PC-9 (cell line): ENCODE measurements around the gene SNPH. TPM values are rescaled to one million over a fixed set of nuclear protein-coding genes. Genes with fewer than 3 reads are reported as not detected.
A peak's percentile ranks its signal among the peaks of the same experiment; 100 is the strongest.

Experiments
- BruUV-seq: library from RNA; stranded (reverse); fragments of 400-500 nt; replicated peaks from 2 replicates; lab custom pipeline; 2021; lab: Mats Ljungman, UMichigan
- CTCF ChIA-PET: fragments of 300-600 bp; sonication (Branson Sonifier 250); formaldehyde crosslinking; loops from one replicate; lab custom pipeline; 2022; ENCODE audit warnings: antibody characterized with exemption; lab: Charles Lee
- POLR2A ChIA-PET: fragments of 300-600 bp; sonication (Branson Sonifier 250); formaldehyde crosslinking; loops from one replicate; lab custom pipeline; 2022; ENCODE audit warnings: antibody characterized with exemption; ENCODE audit not compliant: unreplicated experiment; lab: Charles Lee
- DNase-seq, 2 experiments: peaks; one replicate each; pipeline versions ENCODE4 v3.0.0 to v3.0.0-alpha.2; 2015 to 2022; ENCODE audit warnings: mixed read lengths in 1 of 2
- H2AFZ ChIP-seq: fragments of 200-600 bp; sonication (generic); 2 replicates; pipeline ENCODE4 v1.8.1; 2017; ENCODE audit warnings: antibody characterized with exemption
- H3F3A ChIP-seq: fragments of 200-600 bp; sonication (generic); 2 replicates; pipeline ENCODE4 v1.8.1; 2017; ENCODE audit warnings: antibody characterized with exemption, mild to moderate bottlenecking, low read depth; ENCODE audit not compliant: insufficient read depth
- H3K27ac ChIP-seq: fragments of 200-600 bp; sonication (generic); 2 replicates; pipeline ENCODE4 v1.6.1; 2016; ENCODE audit warnings: mixed run types
- H3K27me3 ChIP-seq: fragments of 200-600 bp; sonication (generic); 2 replicates; pipeline ENCODE4 v1.6.1; 2016; ENCODE audit warnings: low read depth, mixed run types; ENCODE audit not compliant: insufficient read depth
- H3K36me3 ChIP-seq: fragments of 200-600 bp; sonication (generic); 2 replicates; pipeline ENCODE4 v1.6.1; 2016; ENCODE audit warnings: low read depth, mixed run types
- H3K4me1 ChIP-seq: fragments of 200-600 bp; sonication (generic); replicated peaks from 2 replicates; pipeline ENCODE4 v1.6.1; 2016; ENCODE audit warnings: mixed run types; ENCODE audit not compliant: insufficient read depth
- H3K4me2 ChIP-seq: fragments of 200-600 bp; sonication (generic); 2 replicates; pipeline ENCODE4 v1.6.1; 2017; ENCODE audit warnings: mixed run types
- H3K4me3 ChIP-seq: fragments of 200-600 bp; sonication (generic); 2 replicates; pipeline ENCODE4 v1.6.1; 2016; ENCODE audit warnings: mixed run types
- H3K79me2 ChIP-seq: fragments of 200-600 bp; sonication (generic); 2 replicates; pipeline ENCODE4 v1.6.1; 2017; ENCODE audit warnings: low read depth, mixed run types
- H3K9me2 ChIP-seq: fragments of 200-600 bp; sonication (generic); 2 replicates; pipeline ENCODE4 v1.8.1; 2017; ENCODE audit warnings: mild to moderate bottlenecking; ENCODE audit not compliant: insufficient read depth
- H3K9me3 ChIP-seq: fragments of 200-600 bp; sonication (generic); 2 replicates; pipeline ENCODE4 v1.8.1; 2016; ENCODE audit warnings: low read depth; ENCODE audit not compliant: insufficient read depth
- H4K20me1 ChIP-seq: fragments of 200-600 bp; sonication (generic); 2 replicates; pipeline ENCODE4 v1.8.1; 2017; ENCODE audit not compliant: insufficient read depth
- CTCF ChIP-seq: fragments of 200-600 bp; sonication (generic); conservative IDR thresholded peaks from 2 replicates; pipeline ENCODE4 v1.6.1; 2017; ENCODE audit warnings: mixed run types, antibody characterized with exemption, mild to moderate bottlenecking, moderate library complexity
- EZH2 ChIP-seq: fragments of 200-600 bp; sonication (generic); IDR thresholded peaks from 2 replicates; pipeline ENCODE4 v1.8.0; 2017; ENCODE audit warnings: antibody characterized with exemption, low read depth
- intact Hi-C: fragments of 100-400 bp; cut with micrococcal nuclease; formaldehyde crosslinking; loops from one replicate; pipeline ENCODE4 v1.10.0; 2022; ENCODE audit not compliant: unreplicated experiment
- total RNA-seq: library from RNA; stranded (reverse); gene quantifications from 2 replicates; pipeline ENCODE4 v1.2.3, GENCODE V29; 2021

SNPH gene
- total RNA-seq, 1 experiment from 2014 or later, result 3.4 TPM

DNA sequence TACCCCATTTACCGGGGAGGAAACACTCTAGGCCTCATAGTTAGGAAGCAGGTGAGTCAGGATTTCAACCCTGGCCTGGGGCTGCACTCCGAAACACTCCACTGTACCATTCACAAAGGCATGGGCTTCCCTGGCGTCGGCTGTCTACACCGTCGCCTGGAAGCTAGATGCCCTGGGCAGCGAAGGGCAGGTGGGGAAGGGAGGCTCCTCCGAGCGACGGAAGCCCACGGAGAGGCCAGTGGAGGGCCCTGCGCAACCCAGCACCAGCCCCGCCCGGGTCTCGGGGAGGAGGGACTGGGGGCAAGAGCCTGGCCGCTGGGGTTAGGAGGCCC is 46.8 kb downstream of the SNPH start:
- H3K9me3 ChIP-seq, result no peaks in the 10 kb centered on the region
- POLR2A ChIA-PET, result no interaction called here
- no peak overlapping the region for H2AFZ ChIP-seq
- H4K20me1 ChIP-seq, result no peaks in the 10 kb centered on the region
- TF ChIP-seq EZH2, result no peak
- no peak for TF ChIP-seq CTCF
- DNase-seq, result no peak
- CTCF ChIA-PET, result no interaction called here
- no peak overlapping the region for H3K27ac ChIP-seq
- no peaks in the 10 kb centered on the region for H3K27me3 ChIP-seq
- no peaks in the 10 kb centered on the region for H3K79me2 ChIP-seq
- intact Hi-C loops, result loop anchor here (1.0 to 10.0 kb wide), 3 partner anchors 88 to 190 kb away; partner anchors contain the start of gene RAD21L1
- peaks cover 14% of the 10 kb centered on the region for H3F3A ChIP-seq
- no peaks in the 10 kb centered on the region for H3K9me2 ChIP-seq
- no peak overlapping the region for H3K4me2 ChIP-seq
- no peaks in the 10 kb centered on the region for H3K36me3 ChIP-seq
- H3K4me3 ChIP-seq, result no peak overlapping the region
- H3K4me1 ChIP-seq, result no peaks in the 10 kb centered on the region
- no TSS peak for BruUV-seq

- intact Hi-C loops, result loop anchor here (1.0 to 10.0 kb wide), 3 partner anchors 89 to 189 kb away; partner anchors contain the start of gene RAD21L1
- no peak overlapping the region for H3K27ac ChIP-seq
- POLR2A ChIA-PET, result no interaction called here
- H3K9me2 ChIP-seq, result no peaks in the 10 kb centered on the region
- TF ChIP-seq EZH2, result no peak
- peak; percentile 96 for TF ChIP-seq CTCF
- no peak overlapping the region for H2AFZ ChIP-seq
- no peak overlapping the region; the same call in 1 of the 2 replicates for H3K4me2 ChIP-seq
- no peaks in the 10 kb centered on the region for H3K9me3 ChIP-seq
- H3K4me3 ChIP-seq, result no peak overlapping the region
- CTCF ChIA-PET, result no interaction called here
- no peaks in the 10 kb centered on the region for H4K20me1 ChIP-seq
- no peaks in the 10 kb centered on the region for H3K36me3 ChIP-seq
- H3K27me3 ChIP-seq, result no peaks in the 10 kb centered on the region
- no peaks in the 10 kb centered on the region for H3K4me1 ChIP-seq
- H3K79me2 ChIP-seq, result no peaks in the 10 kb centered on the region
- peaks cover 14% of the 10 kb centered on the region for H3F3A ChIP-seq
- DNase-seq, result peak in 1 of 2 experiments; percentile 60
- BruUV-seq, result no TSS peak
Measured at GRCh38 chr20:1313236-1313964, 47.3 kb downstream of the SNPH start.

DNA sequence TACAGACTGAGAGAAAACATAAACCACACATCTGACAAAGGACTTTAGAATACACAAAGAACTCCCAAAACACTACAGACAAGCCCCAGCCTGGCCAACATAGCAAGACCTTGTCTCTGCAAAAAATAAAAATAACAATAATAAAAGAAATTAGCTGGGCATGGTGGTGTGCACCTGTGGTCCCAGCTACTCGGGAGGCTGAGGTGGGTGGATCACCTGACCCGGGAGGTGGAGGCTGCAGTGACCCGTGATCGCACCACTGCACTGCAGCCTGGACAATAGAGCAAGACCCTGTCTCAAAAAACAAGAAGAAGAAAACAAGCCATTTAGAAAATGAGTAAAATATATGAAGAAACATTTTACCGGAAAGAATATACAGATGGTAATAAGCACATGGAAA is 49.7 kb downstream of the SNPH start:
- Histone ChIP-seq H3K9me3 (no peaks in the 10 kb centered on the region), H3F3A (peaks cover 14% of the 10 kb centered on the region), H3K4me1 (no peaks in the 10 kb centered on the region), H3K36me3 (no peaks in the 10 kb centered on the region), H3K27me3 (no peaks in the 10 kb centered on the region), H3K4me2 (no peak overlapping the region), H3K27ac (no peak overlapping the region), H3K9me2 (no peaks in the 10 kb centered on the region), H3K4me3 (no peak overlapping the region), H3K79me2 (no peaks in the 10 kb centered on the region), H4K20me1 (no peaks in the 10 kb centered on the region), H2AFZ (no peak overlapping the region)
- POLR2A ChIA-PET, result no interaction called here
- no TSS peak for BruUV-seq
- intact Hi-C loops, result loop anchor here (10.0 kb wide), 1 partner anchor 91 kb away; the partner anchor contains the start of gene RAD21L1
- CTCF ChIA-PET, result no interaction called here
- no peak for DNase-seq
- no peak for TF ChIP-seq EZH2
- TF ChIP-seq CTCF, result no peak
